ENCODE results near the gene FAHD2A. TPM values are rescaled to one million over a fixed set of nuclear protein-coding genes. Genes with fewer than 3 reads are reported as not detected.
"Not testable (repeated sequence)": the region's sequence is repeated elsewhere in the genome, so short reads cannot be mapped to it uniquely, and the experiment has no call there.

FAHD2A gene
- total RNA-seq, 1 donor, result 26.3 TPM

- H3K4me3 ChIP-seq (ENCODE audit: low read depth, low read length), result not testable (repeated sequence)
- peak; percentile 55 for DNase-seq (ENCODE audit: low read depth)
Observed at GRCh38 chr2:95434507-95435076, 32.1 kb downstream of the FAHD2A start.

GRCh38 chr2:95435162-95435871 is 32.8 kb downstream of the FAHD2A start:
- not testable (repeated sequence) for DNase-seq (ENCODE audit: low read depth); H3K4me3 ChIP-seq (ENCODE audit: low read depth, low read length)

GRCh38 chr2:95435872-95436209 is 33.3 kb downstream of the FAHD2A start:
- not testable (repeated sequence) for DNase-seq (ENCODE audit: low read depth); H3K4me3 ChIP-seq (ENCODE audit: low read depth, low read length)

- H3K4me3 ChIP-seq (ENCODE audit: low read depth, low read length); DNase-seq (ENCODE audit: low read depth): not testable (repeated sequence)
Observed at GRCh38 chr2:95442474-95443099, 40.1 kb downstream of the FAHD2A start.

- not testable (repeated sequence) for DNase-seq (ENCODE audit: low read depth); H3K4me3 ChIP-seq (ENCODE audit: low read depth, low read length)
Observed at GRCh38 chr2:95445317-95445716, 42.8 kb downstream of the FAHD2A start.

- not testable (repeated sequence) for H3K4me3 ChIP-seq (ENCODE audit: low read depth, low read length); DNase-seq (ENCODE audit: low read depth)
Observed at GRCh38 chr2:95463292-95463691, 60.8 kb downstream of the FAHD2A start.

Small RNA genes within 50 kb of the gene (small RNA-seq; reads per million reads assigned to genes)
- gene AC133104.2, result not detected

Other genes with a start within 250 kb of the FAHD2A start
- gene ZNF514, start 242.9 kb upstream of the FAHD2A start, total RNA-seq, result 10.8 and 12.6 TPM in 2 replicates
- 6.1 and 7.8 TPM in 2 replicates for gene ZNF2, start 236.9 kb upstream of the FAHD2A start, total RNA-seq
- 4.2 and 5.6 TPM in 2 replicates for gene ZNF892, start 195.2 kb upstream of the FAHD2A start, total RNA-seq
- gene PROM2, start 128.3 kb upstream of the FAHD2A start, total RNA-seq, result under 0.01 and 0.32 TPM in 2 replicates
- 1.3 and 2.6 TPM in 2 replicates for gene KCNIP3, start 105.4 kb upstream of the FAHD2A start, total RNA-seq
- gene TRIM43B, start 82.0 kb downstream of the FAHD2A start, total RNA-seq, result not detected in 2 replicates
- gene TRIM43, start 189.3 kb downstream of the FAHD2A start, total RNA-seq, result under 0.01 TPM in 1 of 2 replicates, not detected in the other

All from fibroblast of villous mesenchyme (primary cell).